ENCODE data around the gene NUB1. TPM values are rescaled to one million over a fixed set of nuclear protein-coding genes. Genes with fewer than 3 reads are reported as not detected.

NUB1 gene
- total RNA-seq, 1 experiment from 2014 or later = 48.5 TPM

GRCh38 chr7:151404216-151405011 is 62.8 kb downstream of the NUB1 start:
- Histone ChIP-seq H4K91ac (ENCODE audit: insufficient read length, low read depth, low read length) (no peak overlapping the region), H3T11ph (ENCODE audit: low read length) (no peak overlapping the region), H2BK12ac (ENCODE audit: insufficient read length, low read depth, low read length) (no peak overlapping the region), H3K56ac (ENCODE audit: insufficient read length, low read depth, low read length) (no peak overlapping the region), H2BK20ac (ENCODE audit: low read depth, low read length, poor library complexity, severe bottlenecking) (no peak overlapping the region), H4K20me1 (ENCODE audit: control insufficient read depth, insufficient read depth, insufficient read length) (no peaks in the 10 kb centered on the region), H4K5ac (ENCODE audit: insufficient read length, low read depth, low read length) (no peak overlapping the region), H2BK15ac (ENCODE audit: low read depth, low read length) (no peak overlapping the region), H2BK5ac (ENCODE audit: insufficient read length, low read length) (no peak overlapping the region), H3K79me1 (ENCODE audit: insufficient read depth, low read depth, low read length, poor library complexity, severe bottlenecking) (no peaks in the 10 kb centered on the region), H3K23ac (ENCODE audit: insufficient read length, low read depth, low read length) (no peak overlapping the region), H3K79me2 (ENCODE audit: insufficient read depth, low read length) (no peaks in the 10 kb centered on the region), H3K4ac (ENCODE audit: low read depth, low read length) (no peak overlapping the region), H4K8ac (replicated peaks; ENCODE audit: insufficient read length, low read depth, low read length) (no peak overlapping the region), H2AFZ (ENCODE audit: low read length) (no peak overlapping the region), H3K27me3 (ENCODE audit: insufficient read depth, low read length) (no peaks in the 10 kb centered on the region; the same call in 1 of the 2 replicates), H3K9ac (ENCODE audit: extremely low read depth, insufficient read length, low read length) (no peak overlapping the region), H3K27ac (ENCODE audit: insufficient read length, low read depth, low read length) (no peak overlapping the region), H3K9me3 (ENCODE audit: control insufficient read depth, low read depth, low read length) (no peaks in the 10 kb centered on the region), H2BK120ac (ENCODE audit: low read depth, low read length, poor library complexity, severe bottlenecking) (no peak overlapping the region), H3K18ac (ENCODE audit: insufficient read length, low read depth, low read length) (no peak overlapping the region), H3K14ac (ENCODE audit: insufficient read depth, low read length) (no peak overlapping the region; the same call in 1 of the 2 replicates), H3K4me2 (ENCODE audit: insufficient read depth, insufficient read length, low read length) (no peak overlapping the region), H3K4me1 (ENCODE audit: insufficient read depth, low read length) (no peaks in the 10 kb centered on the region; the same call in 1 of the 2 replicates), H3K23me2 (ENCODE audit: insufficient read length, low read depth, low read length, poor library complexity, severe bottlenecking) (peaks cover 10% of the 10 kb centered on the region), H2AK5ac (ENCODE audit: insufficient read length, low read length) (no peak overlapping the region)
- Mint-ChIP-seq H3K4me1 (peaks cover 22 to 30% of the 10 kb centered on the region in 2 experiments), H3K36me3 (ENCODE audit: insufficient read depth in 1 of 3, low read depth in 3 of 3) (peaks cover 0 to 8% (median 2%) of the 10 kb centered on the region in 3 experiments; a peak in 5 of 7 replicates), H3K27me3 (ENCODE audit: low read depth) (peaks cover 11% of the 10 kb centered on the region), H3K4me3 (no peak overlapping the region), H3K27ac (no peak overlapping the region), H3K9me3 (no peaks in the 10 kb centered on the region)
- TF ChIP-seq CTCF (conservative IDR thresholded peaks at IDR 0.05) = no peak
- peak; percentile 25 for DNase-seq
- no CpG with 5 or more reads among the region's 18 CpGs for WGBS (ENCODE audit: extremely low coverage, insufficient read length, low lambda C conversion rate)
